ENCODE measurements around the gene FMO5.

DNA sequence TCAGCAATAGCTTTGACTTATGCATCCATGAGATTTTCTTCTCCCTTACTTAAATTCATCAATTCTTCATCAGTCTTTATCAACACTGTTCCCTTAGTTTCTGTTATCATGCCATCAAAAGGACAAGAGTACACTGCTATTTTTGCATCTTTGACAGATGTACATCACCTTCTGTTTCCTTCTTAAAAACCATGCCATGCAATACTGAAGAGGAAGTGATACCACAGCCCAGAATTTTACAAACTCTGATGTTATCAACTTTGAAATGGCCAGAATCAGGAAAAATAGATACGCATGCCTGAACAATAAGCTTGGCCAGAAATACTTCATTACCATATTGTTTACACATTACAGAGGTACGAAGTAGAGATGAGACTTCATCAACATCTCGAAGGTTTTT is 21.1 kb downstream of the FMO5 start:
- TF ChIP-seq, protein P1, sequence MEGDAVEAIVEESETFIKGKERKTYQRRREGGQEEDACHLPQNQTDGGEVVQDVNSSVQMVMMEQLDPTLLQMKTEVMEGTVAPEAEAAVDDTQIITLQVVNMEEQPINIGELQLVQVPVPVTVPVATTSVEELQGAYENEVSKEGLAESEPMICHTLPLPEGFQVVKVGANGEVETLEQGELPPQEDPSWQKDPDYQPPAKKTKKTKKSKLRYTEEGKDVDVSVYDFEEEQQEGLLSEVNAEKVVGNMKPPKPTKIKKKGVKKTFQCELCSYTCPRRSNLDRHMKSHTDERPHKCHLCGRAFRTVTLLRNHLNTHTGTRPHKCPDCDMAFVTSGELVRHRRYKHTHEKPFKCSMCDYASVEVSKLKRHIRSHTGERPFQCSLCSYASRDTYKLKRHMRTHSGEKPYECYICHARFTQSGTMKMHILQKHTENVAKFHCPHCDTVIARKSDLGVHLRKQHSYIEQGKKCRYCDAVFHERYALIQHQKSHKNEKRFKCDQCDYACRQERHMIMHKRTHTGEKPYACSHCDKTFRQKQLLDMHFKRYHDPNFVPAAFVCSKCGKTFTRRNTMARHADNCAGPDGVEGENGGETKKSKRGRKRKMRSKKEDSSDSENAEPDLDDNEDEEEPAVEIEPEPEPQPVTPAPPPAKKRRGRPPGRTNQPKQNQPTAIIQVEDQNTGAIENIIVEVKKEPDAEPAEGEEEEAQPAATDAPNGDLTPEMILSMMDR (IDR thresholded peaks at IDR 0.05 in 8 of 11, conservative IDR thresholded peaks at IDR 0.05 in 3 of 11): no peak
- no peak for TF ChIP-seq POLR2A (IDR thresholded peaks at IDR 0.05)

Data from spleen (tissue), 7 donors.